ENCODE measurements around the gene DOCK4.

DNA sequence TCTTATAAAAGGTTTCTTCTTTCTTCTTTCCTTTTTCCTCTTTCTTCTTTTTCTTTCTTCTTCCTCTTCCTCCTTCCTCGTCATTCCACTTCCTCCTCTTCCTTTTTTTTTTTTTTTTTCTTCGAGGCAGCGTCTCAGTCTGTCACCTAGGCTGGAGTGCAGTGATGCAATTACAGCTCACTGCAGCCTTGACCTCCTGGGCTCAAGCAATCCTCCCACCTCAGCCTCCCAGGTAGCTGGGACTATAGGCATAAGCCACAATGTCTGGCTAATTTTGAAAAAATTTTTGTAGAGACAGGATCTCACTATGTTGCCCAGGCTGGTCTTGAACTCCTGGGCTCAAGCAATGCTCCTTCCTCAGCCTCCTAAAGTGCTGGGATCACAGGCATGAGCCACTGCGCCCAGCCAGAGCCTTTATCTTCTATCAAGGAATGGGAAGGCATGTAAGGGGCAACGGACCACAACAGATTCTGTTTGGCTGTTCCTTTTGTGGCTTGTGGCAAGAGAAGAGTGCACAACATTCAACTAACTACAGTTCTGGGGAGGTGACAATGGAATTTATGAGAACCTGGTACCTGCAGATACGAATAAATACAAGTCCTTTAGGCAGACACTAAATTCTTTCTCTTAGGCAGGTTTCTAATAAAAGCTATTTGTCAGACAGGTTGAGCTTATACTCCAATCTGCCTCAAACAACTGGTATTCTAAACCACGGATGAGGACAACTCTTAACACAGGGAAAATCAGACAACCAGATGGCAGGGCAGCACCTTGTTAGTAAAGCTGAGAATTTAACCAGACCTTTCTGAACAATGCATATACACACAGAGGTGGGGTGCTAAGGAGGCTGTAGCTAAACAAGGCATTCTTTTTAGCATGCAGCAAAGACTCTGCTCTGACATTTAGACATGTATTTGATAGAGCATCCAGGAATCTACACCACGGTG lies 100.3 kb downstream of the DOCK4 start:
- TF ChIP-seq NFRKB (IDR thresholded peaks at IDR 0.05) (no peak), FOXA1 (IDR thresholded peaks at IDR 0.05) (no peak), ELF4 (IDR thresholded peaks at IDR 0.05) (no peak), SP1 (IDR thresholded peaks at IDR 0.05) (no peak), LEF1 (IDR thresholded peaks at IDR 0.05; ENCODE audit: borderline replicate concordance) (no peak), FOXK2 (IDR thresholded peaks at IDR 0.05) (no peak), BHLHE40 (IDR thresholded peaks at IDR 0.05; ENCODE audit: borderline replicate concordance) (no peak), SUZ12 (IDR thresholded peaks at IDR 0.05) (no peak), HDGF (IDR thresholded peaks at IDR 0.05; ENCODE audit: borderline replicate concordance) (no peak), ZNF384 (IDR thresholded peaks at IDR 0.05) (no peak), PKNOX1 (IDR thresholded peaks at IDR 0.05) (no peak), FOXM1 (IDR thresholded peaks at IDR 0.05; ENCODE audit: borderline replicate concordance) (no peak), CTBP1 (IDR thresholded peaks at IDR 0.05; ENCODE audit: borderline replicate concordance) (no peak), TARDBP (IDR thresholded peaks at IDR 0.05) (no peak)
